DMS79 (cell line): Measurements from ENCODE around the gene AFAP1L2.
"Not testable (repeated sequence)": the region's sequence is repeated elsewhere in the genome, so short reads cannot be mapped to it uniquely, and the experiment has no call there.

Experiments used
- DNase-seq: peaks from one replicate; lab custom pipeline; 2025; lab: John Stamatoyannopoulos, UW

Gene AFAP1L2

DNA sequence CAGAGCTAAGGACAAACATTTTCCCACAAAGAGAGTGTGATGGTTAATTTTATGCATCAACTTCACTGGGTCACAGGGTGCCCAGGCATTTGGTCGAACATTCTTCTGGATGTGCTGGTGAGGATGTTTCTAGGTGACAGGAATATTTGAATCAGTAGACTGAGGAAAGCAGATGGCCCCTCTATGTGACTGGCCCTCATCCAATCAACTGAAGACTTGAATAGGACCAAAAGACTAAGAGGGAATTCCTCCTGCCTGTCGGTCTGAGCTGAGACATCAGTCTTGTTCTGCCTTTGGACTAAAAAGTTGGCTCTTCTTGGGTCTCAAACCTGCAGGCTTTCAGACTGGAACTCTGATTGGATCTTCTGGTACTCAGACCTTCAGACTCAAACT lies 44.4 kb downstream of the AFAP1L2 start:
- DNase-seq: no peak

DNA sequence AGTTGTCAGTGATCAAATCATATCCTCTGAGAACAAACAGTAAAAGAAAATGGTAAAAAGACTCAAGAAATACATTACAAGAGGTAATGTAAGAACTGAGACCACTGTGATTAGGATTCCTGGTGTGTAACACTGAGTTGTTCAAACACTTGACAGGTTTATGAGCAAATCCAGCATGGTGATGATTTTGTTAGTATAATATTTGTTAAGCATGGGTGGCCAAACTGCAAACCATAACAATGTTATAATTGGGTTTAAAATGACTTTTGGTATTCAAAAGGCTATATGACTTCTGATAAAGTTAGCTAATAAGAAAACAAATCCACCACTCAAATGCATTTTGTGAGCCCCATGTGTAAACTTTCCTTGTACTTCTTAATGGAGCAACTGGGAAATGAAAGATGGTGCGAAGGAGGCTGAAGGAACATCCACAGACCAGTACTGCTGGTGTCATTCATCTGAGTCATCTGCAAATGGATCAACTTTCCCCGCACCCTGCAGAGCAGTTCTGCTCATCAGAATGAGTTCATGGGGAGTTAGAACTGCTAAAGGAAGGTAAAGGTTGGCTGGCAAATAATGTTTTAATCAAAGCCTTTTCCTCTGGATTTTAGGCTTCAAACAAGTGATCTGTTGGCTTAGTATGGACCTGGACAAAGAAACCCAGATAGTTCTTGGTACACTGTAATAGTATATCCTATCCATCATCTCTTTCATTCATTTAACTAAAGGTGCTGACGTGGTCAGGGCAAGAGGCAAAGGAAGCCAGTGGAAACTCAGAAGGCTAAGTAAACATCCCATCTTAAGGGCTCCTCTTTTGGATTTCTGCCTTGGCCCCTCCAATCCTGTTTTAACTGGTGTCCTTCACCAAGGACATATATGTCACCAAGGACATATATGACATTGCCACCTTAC lies 45.0 kb downstream of the AFAP1L2 start:
- no peak for DNase-seq

DNA sequence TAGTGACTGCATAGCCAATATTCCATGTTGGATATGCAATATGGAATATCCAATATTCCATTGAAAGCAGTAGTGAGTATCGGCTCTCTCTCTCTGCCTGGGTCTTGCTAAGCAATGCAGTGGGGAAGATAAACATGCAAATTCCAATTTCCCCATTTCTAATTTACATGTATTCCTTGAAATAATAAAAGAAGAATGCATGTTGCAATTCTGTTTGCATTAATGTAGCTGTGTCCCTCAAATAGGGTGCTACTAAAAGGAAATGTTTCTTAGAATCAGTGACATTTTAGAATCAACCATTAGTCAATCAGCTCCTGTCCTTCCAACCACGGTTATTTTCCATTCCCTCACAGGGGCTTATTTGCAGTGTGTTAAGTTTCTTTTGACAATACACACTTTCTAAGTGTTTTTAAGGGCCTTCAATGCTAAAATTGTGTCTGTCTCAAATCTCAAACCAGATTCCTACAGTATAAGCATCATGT lies 46.7 kb downstream of the AFAP1L2 start:
- no peak for DNase-seq

DNA sequence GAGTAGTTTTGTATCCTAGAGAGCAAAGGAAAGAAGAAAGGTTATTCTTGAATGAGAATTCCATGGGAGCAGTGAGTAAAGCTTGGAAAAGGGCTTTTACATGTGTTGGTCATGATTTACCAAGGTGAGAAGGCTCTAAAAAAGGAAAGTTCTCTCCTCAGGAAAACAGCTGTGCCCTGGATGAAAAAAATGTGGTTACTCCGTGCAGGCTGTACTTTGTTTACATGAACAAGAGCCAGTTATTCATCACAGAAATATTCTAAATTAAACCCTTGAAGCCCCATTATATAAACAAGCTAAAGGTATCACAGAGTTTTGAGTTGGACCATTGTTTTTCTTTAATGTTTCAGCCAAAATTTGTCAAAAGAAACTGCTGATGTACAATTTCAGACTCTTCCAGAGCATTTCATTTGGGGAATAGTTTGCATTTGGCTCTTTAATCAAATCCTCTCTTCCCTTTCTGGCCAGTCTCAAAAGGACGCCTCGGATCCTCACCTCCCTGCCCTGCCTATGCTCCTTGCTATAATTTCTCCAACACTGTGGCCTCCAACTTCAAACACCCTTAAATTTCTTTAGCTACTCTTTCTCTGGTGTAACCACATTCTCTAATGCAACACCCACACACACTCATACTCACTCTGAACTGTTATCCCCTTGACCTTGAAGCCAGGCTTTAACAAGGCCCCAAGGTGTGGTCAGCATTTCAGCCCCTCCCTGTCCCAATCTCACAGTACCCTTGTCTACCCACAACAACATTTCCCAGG lies 47.4 kb downstream of the AFAP1L2 start:
- DNase-seq: no peak

DNA sequence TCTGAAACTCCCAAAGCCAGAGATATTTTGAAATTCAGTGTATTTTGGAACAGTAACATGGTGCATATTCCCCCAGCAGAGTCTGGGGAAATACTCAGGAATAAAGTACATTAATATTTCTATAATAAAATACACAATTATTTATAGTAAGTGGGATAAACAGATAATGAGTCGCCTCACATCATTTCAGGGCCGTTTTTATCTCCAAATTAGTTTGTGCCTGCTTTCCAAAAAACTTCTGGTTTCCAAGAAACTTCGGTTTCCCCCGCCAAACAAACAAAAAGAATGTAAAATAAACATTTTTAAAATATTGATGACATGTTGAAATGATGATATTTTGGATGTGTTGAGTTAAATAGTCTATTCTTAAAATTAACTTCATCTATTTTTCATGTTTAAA lies 48.2 kb downstream of the AFAP1L2 start:
- DNase-seq: no peak

DNA sequence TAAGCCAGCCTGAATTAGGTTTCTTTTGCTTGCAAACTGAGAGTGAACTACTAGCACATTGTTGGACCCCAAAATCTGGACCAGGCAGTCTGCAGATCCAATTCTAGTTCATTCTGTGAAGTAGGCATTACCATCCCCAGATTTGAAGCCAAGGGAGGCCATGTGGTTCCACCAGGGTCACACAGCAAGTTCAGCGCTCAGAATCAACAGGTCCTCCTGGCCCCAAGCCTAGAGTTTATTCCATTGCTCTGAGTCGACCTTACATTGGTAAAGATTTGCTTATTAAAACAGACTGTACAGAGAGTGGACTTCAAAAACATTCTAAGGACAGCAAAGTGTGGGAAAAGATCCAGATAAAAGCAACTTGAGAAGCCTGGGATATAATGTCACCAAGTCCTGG lies 50.9 kb downstream of the AFAP1L2 start:
- DNase-seq: no peak

DNA sequence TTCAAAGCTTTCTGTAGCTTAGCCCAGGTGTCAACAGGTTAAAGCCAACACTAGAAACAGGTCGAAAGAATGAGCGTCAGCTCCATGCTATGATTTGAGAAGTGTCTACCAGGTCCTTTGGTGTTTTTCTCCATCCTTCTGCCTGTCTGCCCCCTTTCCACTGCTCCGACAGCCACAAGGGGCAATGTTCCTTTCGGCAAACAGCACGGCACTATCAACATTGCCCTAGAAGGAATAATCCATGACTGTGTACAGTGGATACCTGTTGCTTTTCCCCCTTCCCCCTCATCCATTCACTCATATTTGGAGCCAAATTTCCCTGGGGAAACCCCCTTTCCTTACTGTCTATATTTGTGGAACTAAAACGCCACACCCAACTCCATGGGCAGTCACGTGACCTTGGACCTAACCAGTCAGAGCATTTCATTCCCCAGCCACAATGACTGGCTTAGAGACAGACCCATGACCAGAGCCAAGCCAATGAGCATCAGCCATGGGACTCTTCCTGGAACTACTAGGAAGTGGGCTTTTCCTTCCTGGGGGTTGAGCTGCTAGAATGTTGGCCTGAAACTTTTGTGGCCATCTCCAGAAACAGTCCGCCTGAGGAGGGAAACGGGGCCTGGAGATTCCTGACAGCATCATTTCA lies 51.5 kb downstream of the AFAP1L2 start:
- no peak for DNase-seq

DNA sequence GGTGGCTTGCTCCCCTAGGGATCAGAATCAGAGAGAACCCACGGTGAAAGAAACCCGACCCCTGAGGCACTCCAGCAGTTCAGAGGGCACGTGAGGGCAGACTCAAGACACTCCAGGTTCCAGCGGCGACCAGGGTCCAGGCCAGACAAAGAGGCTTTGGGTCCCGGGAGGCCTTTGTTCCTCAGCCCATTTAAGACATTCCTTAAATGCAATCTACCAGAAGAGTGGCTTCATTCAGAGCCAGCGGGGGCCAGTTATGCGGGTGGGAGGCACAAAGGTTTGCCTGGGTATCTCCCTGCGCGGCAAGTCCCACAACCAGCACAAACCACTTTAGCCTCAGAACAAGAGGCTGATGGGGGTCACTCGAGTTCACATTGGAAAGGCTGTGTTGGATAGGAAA lies 53.6 kb downstream of the AFAP1L2 start:
- no peak for DNase-seq

DNA sequence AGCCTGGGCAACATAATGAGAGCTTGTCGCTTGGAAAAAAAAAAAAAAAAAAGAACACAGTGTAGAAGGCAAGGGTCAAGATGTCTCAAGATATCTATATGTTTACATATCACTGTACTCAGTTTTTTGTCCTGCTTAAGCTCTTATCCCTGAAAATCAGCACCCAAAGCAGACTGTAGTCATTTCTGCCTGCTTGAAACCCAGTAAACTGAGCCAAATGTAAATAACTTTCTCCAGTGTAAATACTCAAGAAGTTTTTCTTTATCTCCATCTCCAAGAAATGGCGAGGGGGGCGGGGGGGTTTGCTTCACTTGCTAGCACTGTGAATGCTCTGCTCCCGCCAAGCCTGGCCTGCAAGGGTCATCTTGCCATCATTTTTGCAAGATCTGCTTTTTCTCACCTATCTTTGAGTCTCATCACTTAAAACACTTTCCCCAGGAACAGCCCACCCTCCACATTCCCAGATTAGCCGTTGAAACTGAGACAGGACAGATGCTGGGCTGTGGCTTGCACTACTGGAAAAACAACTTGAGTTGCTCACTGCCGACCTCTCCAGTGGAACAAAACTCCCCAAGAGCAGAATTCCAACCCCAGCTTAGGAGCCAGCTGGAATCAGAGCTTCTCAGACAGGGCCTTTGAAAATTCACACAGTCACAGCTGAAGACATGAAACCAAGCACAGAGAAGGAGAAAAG lies 54.6 kb downstream of the AFAP1L2 start:
- DNase-seq: no peak

DNA sequence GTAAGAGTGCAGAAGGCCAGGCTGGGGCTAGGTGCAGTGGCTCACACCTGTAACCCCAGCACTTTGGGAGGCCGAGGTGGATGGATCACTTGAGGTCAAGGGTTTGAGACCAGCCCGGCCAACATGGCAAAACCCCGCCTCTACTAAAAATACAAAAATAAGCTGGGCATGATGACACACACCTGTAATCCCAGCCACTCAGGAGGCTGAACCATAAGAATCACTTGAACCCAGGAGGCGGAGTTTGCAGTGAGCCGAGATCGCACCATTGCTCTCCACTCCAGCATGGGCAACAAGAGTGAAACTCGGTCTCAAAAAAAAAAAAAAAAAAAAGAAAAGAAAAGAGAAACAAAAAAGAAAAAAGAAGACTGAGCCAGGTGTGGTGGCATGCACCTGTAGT lies 55.2 kb downstream of the AFAP1L2 start:
- DNase-seq: not testable (repeated sequence)

DNA sequence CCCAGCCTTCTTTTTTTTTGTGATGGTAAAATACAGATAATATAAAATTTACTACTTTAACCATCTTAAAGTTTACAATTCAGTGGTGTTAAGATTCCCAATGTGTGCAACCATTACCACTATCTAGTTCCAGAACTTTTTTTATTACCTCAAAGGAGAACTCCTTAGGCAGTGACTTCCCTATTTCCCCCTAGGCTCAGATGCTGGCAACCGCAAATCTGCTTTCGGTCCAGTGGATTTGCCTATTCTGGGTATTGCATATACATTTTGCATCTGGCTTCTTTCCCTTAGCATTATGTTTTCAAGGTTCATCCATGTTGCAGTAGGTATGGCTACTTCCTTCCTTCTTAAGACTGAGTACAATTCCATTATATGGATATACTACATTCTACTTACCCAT lies 56.5 kb downstream of the AFAP1L2 start:
- no peak for DNase-seq

DNA sequence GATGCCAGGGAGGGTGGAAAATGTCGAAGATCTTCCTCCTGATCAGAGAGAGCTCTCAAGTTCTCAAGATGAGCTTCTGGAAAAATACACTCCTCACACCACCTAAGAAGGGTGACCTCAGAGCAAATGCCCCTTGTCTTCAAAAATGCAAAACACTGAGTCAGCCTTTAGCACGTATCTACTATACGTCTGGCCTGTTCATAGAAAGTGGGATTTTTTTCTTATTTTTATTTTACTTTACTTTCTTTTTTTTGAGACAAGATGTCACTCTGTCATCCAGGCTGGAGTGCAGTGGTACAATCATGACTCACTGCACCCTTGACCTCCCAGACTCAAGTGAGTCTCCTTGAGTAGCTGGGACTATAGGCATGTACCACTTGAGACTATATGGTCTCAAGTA lies 57.1 kb downstream of the AFAP1L2 start:
- no peak for DNase-seq

DNA sequence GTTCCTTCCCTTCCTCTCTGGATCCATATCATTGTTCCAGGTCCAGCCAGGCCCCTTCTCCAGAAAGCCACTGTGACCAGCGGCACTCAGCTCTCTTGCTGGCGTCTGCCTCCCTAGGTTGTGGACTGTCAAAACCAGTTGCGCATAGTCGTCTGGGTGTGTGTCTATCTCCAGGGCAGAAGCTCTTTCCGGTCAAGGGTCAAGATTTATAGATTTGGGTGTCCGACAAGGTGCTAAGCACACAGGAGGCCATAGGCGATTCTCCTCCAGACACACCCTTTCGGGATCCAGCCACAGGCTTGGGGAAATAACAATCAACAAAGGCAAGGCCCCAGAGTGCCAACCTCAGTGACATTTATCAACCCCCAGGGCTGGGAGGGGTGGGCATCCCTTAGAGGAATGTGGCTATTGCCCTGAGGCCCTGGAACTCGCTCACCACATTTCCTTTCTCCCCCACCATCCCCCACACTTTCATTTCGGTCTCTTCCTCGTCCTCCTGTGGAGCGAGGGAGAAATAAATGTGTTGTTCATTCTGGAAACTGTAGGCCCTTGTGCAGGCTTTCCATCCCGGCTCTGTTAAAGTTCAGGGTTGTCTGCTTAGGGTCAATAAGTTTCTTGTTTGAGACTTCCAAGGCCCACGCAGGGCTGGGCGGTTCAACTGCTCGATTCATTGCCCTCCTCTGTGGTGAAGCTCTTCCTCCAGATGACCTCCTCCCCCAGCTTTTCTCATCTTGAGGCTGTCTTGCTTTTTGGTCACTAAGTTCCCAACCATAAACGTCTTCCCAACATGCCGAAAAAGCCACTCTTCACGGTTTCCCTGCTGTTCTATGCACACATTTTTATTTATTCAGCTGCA lies 57.9 kb downstream of the AFAP1L2 start:
- DNase-seq: no peak

DNA sequence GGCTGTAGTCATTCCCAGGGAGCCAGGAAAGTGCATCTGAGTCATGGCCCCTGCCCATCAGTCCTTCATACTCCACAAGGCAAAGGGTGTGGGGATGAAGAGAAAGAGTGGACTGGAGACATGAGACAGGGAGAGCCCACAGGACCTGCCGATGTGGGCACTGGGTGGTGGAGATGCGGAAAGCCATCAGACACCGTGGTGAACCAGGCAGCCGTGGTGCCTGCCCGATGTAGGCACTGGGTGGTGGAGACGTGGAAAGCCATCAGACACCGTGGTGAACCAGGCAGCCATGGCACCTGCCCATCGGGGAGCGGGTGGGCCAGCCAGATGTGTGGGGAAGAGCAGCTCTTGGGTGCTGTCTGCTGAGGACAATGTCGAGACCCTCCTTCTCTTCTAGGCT lies 58.6 kb downstream of the AFAP1L2 start:
- no peak for DNase-seq

DNA sequence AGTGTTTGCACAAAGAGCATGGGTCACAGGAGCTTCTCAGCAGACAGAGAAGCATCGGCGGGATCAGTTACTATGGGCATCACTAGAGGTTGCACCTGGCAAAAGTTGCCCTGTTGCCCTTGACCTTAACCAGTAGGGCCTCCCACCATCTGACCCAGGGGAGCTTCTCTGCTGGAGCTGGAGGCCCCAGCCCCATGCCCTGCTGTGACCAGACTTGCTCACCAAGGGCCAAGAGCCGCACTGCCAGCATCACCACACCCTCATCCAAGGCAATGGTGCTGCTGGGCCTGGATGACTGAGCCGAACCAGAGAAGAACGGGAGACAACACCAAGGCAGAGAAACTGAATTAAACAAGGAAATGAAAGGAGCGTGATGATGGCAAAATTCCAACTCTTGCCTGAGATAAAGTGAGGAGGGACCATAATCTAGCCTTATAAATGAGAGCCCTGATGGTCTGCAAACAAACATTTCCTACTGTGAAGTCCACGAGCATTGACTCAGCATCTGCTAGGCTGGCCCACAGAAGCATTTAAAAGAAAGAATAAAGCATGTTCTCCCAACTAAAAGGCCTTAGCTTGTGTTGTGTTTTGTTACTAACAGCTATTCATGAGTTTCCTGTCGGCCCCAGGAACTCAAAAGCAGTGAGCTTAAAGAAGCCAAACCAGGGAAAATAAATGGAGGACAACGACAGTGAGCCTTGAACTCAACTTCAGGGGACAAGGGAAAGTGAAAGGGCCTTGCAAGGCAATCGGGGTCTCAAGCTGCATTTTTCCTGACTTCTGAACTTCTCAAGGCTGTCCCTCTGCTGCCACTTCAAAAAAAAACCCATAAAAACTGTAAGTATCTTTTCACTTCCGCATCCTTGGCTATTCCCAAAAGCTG lies 60.4 kb downstream of the AFAP1L2 start:
- DNase-seq: no peak

DNA sequence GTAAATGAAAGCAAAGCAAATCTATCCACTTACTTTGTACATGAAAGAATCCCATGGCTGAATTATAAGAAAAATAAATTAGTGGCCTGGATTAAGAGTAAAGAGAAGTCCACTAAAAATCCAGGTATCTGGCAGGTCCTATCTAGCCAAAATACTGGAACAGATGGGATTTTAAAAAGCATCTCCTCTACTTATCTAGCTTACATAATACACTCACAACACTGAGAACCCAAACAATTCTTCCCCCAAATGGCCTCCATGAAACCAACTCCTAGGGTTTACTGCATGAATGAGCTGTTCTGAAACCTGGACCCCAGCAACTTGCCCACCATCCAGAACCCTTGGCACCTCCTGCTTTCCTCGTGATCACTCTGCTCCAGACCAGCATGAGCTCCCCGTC lies 61.3 kb downstream of the AFAP1L2 start:
- DNase-seq: no peak

DNA sequence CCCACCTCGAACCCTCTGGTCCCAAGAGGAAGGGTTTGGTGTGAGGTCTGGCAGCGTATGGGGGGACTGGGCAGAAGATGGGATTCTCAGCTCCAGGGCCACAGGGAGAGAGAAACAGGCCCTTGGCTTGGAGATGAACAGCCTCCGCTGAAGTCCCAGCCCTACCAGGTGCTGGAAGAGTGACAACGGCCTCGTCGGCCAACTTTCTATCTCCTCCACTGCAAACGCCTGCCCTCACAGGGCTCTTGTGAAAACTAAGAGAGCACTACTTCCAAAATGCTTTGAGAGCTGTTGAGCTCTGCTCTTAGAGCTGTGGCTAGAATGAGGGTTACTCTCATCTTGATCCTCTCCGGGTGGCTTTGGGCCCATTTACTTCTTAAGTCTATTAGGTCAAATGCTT lies 63.5 kb downstream of the AFAP1L2 start:
- peak; percentile 63 for DNase-seq

DNA sequence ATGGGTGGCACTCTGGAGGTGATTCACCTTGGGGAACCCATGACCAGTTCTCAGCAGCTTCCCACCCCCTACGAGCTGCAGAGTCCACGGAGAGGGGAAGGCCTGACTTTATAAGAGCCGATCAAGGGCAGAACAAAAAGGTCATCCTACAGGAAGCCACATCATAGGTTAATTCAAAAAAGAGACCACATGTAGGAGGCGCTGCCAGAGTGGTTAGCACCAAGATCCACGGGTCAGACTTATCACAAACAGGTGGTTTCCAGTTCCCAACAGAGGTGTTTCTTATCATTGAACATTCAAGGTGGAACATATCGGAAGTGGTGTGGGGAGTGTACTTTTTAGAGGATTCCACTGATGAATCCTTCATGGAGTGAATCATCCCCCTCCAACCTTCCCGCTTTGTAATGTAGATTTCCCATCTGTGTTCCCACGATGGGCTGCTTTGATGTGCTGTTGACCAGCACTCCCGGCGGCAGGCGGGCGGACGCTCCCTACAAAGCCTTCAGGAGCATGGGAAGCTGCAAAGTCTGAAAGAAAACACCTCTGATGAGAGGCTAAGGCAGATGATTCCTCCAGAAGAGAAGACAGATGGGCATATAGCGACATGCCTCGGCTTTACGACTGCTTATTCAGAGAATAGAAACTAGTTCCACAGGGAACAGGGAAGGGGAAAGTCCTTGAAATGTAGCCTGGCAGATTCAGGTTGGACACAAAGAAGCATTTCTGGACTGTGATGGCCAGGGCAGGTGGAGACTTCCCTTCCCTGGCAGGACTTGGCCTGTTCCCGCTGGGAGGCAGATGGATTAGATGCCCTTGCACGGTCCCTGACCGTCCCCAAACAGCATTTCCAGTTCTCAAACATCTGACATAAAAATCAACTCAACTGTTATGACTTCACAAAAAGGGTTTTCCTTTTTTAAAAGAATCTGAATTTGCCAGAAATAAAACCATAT lies 66.5 kb downstream of the AFAP1L2 start:
- DNase-seq: no peak
